Measurements from ENCODE around the gene TMEM222.

GRCh38 chr1:27346991-27347624 is 25.1 kb downstream of the TMEM222 start:
- no peak for TF ChIP-seq CTCF (IDR thresholded peaks at IDR 0.05; ENCODE audit: low read length)
- no peak for TF ChIP-seq EZH2phosphoT487 (IDR thresholded peaks at IDR 0.05; ENCODE audit: low read length)

Data from MM.1S (cell line).